HL-60 (cell line): ENCODE data around the gene NAT9.
A peak's percentile ranks its signal among the peaks of the same experiment; 100 is the strongest.

Experiments used
- POLR2AphosphoS5 ChIP-seq: IDR thresholded peaks from 2 replicates; pipeline ENCODE4 v1.6.1; 2012; ENCODE audit warnings: low read depth
- SPI1 ChIP-seq: IDR thresholded peaks from 2 replicates; pipeline ENCODE4 v1.6.1; 2012; ENCODE audit warnings: low read depth, mild to moderate bottlenecking, borderline replicate concordance
- TF ChIP-seq, protein P1 (sequence below): IDR thresholded peaks from one replicate; pipeline ENCODE4 v1.5.1; 2011; ENCODE audit warnings: low read length, control low read depth, inconsistent platforms; ENCODE audit not compliant: insufficient read depth
- TF ChIP-seq, protein P2 (sequence below): IDR thresholded peaks from 2 replicates; pipeline ENCODE4 v1.6.1; 2012; ENCODE audit warnings: low read depth; ENCODE audit not compliant: insufficient replicate concordance

DNA sequence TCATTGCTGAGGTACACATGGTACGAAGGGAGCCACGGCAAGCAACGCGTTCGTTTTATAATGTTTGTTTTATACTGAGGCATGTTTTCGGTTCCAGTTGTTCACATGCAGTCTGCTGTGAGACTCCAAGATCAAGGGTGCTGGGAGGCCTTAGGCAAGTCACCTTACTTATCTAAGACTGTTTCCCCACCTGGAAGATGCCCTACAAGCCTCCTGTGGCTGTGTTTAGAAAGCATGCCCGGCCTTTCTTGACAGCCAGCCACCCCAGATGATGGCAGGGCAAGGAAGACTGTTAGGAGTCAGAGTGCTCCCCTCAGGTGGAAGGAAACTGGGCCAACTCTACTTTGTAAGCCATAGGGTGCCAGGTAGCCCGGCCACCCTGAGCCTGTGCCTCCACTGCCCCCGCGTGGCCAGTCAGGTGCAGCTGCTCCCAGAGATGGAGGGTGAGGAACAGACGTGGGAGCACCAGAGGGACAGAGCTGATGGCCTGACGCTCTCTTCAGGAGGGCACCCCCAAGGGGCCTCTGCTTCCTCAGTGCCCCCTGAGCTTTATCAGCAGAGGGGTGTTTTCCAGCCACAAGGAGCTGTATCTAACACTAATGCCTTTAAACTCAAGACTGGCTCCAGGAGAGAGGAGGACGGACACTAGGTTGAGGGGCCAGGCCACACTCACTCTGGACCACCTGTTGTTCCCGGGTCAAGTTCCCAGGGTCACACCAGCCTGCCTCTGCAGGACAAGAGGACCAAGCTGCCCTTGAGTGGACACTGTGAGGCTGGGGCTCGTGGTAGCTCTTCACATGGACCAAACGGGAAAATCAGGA lies 5.4 kb downstream of the NAT9 start:
- TF ChIP-seq, protein P1, sequence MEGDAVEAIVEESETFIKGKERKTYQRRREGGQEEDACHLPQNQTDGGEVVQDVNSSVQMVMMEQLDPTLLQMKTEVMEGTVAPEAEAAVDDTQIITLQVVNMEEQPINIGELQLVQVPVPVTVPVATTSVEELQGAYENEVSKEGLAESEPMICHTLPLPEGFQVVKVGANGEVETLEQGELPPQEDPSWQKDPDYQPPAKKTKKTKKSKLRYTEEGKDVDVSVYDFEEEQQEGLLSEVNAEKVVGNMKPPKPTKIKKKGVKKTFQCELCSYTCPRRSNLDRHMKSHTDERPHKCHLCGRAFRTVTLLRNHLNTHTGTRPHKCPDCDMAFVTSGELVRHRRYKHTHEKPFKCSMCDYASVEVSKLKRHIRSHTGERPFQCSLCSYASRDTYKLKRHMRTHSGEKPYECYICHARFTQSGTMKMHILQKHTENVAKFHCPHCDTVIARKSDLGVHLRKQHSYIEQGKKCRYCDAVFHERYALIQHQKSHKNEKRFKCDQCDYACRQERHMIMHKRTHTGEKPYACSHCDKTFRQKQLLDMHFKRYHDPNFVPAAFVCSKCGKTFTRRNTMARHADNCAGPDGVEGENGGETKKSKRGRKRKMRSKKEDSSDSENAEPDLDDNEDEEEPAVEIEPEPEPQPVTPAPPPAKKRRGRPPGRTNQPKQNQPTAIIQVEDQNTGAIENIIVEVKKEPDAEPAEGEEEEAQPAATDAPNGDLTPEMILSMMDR, result peak; percentile 84
- TF ChIP-seq, protein P2, sequence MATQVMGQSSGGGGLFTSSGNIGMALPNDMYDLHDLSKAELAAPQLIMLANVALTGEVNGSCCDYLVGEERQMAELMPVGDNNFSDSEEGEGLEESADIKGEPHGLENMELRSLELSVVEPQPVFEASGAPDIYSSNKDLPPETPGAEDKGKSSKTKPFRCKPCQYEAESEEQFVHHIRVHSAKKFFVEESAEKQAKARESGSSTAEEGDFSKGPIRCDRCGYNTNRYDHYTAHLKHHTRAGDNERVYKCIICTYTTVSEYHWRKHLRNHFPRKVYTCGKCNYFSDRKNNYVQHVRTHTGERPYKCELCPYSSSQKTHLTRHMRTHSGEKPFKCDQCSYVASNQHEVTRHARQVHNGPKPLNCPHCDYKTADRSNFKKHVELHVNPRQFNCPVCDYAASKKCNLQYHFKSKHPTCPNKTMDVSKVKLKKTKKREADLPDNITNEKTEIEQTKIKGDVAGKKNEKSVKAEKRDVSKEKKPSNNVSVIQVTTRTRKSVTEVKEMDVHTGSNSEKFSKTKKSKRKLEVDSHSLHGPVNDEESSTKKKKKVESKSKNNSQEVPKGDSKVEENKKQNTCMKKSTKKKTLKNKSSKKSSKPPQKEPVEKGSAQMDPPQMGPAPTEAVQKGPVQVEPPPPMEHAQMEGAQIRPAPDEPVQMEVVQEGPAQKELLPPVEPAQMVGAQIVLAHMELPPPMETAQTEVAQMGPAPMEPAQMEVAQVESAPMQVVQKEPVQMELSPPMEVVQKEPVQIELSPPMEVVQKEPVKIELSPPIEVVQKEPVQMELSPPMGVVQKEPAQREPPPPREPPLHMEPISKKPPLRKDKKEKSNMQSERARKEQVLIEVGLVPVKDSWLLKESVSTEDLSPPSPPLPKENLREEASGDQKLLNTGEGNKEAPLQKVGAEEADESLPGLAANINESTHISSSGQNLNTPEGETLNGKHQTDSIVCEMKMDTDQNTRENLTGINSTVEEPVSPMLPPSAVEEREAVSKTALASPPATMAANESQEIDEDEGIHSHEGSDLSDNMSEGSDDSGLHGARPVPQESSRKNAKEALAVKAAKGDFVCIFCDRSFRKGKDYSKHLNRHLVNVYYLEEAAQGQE, result no peak
- TF ChIP-seq POLR2AphosphoS5 (peak; percentile 67), SPI1 (no peak)
